ENCODE results near the gene FANCE.

- TF ChIP-seq FOXA1 (IDR thresholded peaks at IDR 0.05; ENCODE audit: borderline replicate concordance) (no peak), MNT (conservative IDR thresholded peaks at IDR 0.05) (no peak), POLR2A (conservative IDR thresholded peaks at IDR 0.05) (no peak), POU5F1 (IDR thresholded peaks at IDR 0.05; ENCODE audit: borderline replicate concordance, low read depth, low read length, partially characterized antibody) (no peak), CTCF (IDR thresholded peaks at IDR 0.05 in 2 of 3, conservative IDR thresholded peaks at IDR 0.05 in 1 of 3; ENCODE audit: insufficient read depth in 2 of 3, low read depth in 1 of 3, low read length in 3 of 3) (peak; percentile 8 to 25 (median 16); a peak in 1 of 6 replicates), STAT6 (CRISPR knock-in tag; IDR thresholded peaks at IDR 0.05) (no peak), HSF4 (CRISPR knock-in tag; IDR thresholded peaks at IDR 0.05; ENCODE audit: borderline replicate concordance) (no peak), CREB3 (tag; conservative IDR thresholded peaks at IDR 0.05; ENCODE audit: low read depth) (no peak), MYBL2 (IDR thresholded peaks at IDR 0.05; ENCODE audit: low read depth) (no peak), MYBL2 (CRISPR knock-in tag; IDR thresholded peaks at IDR 0.05; ENCODE audit: borderline replicate concordance) (no peak), ATF7 (IDR thresholded peaks at IDR 0.05) (no peak), MAX (CRISPR knock-in tag; IDR thresholded peaks at IDR 0.05) (no peak), IRF1 (CRISPR knock-in tag; IDR thresholded peaks at IDR 0.05; ENCODE audit: borderline replicate concordance) (no peak), THAP7 (CRISPR knock-in tag; IDR thresholded peaks at IDR 0.05) (no peak)
These were observed 12.8 kb upstream of the FANCE start for GRCh38 chr6:35439308-35439707.
